Measurements from ENCODE around the gene COL9A3. TPM values are rescaled to one million over a fixed set of nuclear protein-coding genes. Genes with fewer than 3 reads are reported as not detected.

Gene COL9A3
- polyA plus RNA-seq, 3 donors = 12.7 to 19.5 (median 14.1) TPM

DNA sequence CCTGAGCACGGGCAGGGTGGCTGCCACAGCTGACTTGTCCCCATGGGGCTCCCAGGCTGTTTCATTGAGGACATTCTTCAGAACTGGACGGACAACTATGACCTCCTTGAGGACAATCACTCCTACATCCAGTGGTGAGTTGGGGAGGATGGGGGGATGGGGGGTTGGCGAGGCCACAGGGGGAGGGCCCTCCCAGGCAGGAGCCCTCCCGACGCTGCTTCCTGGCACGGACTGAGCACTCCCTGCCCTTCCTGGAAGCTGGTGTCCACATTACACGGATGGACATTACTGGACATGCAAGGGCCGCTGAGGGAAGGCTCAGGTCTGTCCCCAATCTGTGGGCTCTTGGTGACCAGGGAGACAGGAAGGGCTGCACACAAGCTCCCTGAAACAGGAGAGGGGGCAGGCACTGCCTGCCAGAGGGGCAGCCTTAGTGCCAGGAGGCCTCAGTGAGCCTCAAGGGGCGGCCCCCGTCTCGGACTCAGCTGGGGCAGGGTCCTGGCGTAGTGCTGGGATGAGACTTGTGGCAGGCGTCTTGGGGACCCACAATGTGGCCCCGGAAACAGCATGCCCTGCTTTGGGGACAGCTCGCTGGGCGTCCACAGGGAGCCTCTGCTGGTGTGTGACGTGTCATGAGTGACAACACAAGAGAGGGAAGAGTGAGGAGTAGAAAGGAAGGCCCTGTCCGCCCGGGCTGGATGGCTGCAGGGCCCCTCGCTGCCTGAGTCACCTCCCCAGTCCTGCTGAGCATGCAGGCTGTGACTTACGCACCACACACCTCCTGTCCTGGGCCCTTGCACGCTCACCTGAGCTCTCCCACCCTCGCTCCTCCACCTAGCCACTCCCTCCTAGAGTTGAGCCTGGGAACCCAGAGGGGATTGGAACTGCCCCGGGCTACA lies 7.1 kb upstream of the COL9A3 start:
- DNase-seq (ENCODE audit: low read depth in 3 of 3, low spot score in 2 of 3) = no peak

DNA sequence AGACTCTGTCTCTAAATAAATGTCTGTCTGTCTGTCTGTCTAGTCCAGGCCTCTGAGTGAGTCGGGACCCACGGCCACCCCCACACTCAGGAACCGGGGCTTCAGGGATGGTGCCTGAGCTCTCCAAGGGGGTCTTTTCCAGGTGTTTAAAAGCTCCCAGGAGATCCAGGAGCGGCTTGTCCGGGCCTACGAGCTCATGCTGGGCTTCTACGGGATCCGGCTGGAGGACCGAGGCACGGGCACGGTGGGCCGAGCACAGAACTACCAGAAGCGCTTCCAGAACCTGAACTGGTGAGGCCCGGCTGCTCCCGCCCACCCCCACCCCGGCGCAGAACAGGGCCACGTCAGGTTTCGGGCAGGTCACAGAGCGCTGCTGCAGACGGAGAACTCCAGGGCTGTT lies 5.5 kb upstream of the COL9A3 start:
- DNase-seq (ENCODE audit: low read depth in 3 of 3, low spot score in 2 of 3) = no peak

DNA sequence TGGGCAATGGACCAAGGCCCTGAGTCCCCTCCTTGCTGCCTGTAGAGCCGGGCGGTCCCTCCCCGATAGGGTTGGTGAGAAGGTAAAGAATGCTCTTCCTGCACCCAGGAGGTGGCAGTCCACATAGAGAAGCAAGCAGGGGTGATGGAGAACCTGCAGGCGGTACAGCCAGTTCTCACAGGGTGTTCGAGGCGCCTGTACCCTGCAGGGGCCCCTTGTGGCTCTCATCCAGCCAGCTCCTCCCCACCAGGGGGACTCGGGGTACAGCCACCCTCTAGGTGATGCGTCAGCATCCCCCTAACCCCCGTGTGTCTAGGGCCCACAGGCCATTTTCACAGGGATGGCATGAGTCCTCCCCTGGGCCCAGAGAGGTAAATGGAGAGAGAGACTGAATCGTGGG lies 5.1 kb upstream of the COL9A3 start:
- no peak for DNase-seq (ENCODE audit: low read depth in 3 of 3, low spot score in 2 of 3)

GRCh38 chr20:62812181-62812906 lies 4.5 kb upstream of the COL9A3 start:
- DNase-seq (ENCODE audit: low read depth in 3 of 3, low spot score in 2 of 3) = no peak

DNA sequence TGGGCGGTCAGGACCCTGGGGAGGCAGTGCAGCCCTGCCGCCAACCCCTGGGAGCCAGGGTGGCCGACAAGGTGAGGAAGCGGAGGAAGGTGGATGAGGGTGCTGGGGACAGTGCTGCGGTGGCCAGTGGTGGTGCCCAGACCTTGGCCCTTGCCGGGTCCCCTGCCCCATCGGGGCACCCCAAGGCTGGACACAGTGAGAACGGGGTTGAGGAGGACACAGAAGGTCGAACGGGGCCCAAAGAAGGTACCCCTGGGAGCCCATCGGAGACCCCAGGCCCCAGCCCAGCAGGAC lies 4.0 kb upstream of the COL9A3 start:
- DNase-seq (ENCODE audit: low read depth in 3 of 3, low spot score in 2 of 3) = no peak

DNA sequence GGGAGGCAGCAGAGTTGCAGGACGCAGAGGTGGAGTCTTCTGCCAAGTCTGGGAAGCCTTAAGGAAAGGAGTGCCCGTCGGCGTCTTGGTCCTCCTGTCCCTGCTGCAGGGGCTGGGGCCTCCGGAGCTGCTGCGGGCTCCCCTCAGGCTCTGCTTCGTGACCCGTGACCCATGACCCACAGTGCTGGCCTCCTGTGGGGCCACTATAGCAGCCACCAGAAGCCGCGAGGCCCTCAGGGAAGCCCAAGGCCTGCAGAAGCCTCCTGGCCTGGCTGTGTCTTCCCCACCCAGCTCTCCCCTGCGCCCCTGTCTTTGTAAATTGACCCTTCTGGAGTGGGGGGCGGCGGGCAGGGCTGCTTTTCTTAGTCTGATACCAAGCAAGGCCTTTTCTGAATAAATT lies 3.3 kb upstream of the COL9A3 start:
- no peak for DNase-seq (ENCODE audit: low read depth in 3 of 3, low spot score in 2 of 3)

GRCh38 chr20:62814060-62814708 lies 2.7 kb upstream of the COL9A3 start:
- DNase-seq (ENCODE audit: low read depth in 3 of 3, low spot score in 2 of 3) = no peak

- DNase-seq (ENCODE audit: low read depth in 3 of 3, low spot score in 2 of 3) = no peak
Measured at GRCh38 chr20:62814709-62815065, 2.2 kb upstream of the COL9A3 start.

GRCh38 chr20:62815066-62815991 lies 1.5 kb upstream of the COL9A3 start:
- no peak for DNase-seq (ENCODE audit: low read depth in 3 of 3, low spot score in 2 of 3)

- DNase-seq (ENCODE audit: low read depth in 3 of 3, low spot score in 2 of 3) = no peak
Measured at GRCh38 chr20:62816031-62816883, 593 bp upstream of the COL9A3 start.

DNA sequence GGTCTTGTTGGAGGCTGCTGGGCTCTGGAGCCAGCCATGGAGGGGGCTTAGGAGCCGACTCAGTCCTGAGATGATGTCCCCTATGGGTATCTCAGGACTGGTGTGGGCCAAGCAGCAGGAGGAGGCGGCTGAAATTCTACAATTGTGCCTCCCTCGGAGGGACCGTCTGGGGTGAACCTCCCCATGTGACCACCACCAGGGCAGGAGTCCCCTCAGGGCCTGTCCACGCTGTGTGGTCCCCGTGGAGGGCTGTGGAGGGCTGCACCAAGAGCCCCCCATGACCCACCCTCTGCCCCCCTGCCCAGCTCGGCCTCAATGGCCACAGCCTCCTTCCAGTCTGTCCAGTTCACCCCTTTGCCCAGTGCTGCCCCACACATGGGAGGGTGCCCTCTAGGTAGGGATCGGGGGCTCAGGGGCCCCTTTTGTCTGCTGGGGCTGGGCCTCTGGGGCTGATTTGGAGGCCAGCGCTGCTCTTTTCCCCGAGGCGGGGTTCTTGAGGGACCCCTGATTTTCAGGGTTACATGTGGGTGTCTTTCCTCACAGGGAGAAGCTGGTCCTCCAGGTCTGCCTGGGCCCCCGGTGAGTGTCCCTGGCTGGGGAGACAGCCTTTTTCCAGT lies 1.2 kb downstream of the COL9A3 start:
- DNase-seq (ENCODE audit: low read depth in 3 of 3, low spot score in 2 of 3) = no peak

DNA sequence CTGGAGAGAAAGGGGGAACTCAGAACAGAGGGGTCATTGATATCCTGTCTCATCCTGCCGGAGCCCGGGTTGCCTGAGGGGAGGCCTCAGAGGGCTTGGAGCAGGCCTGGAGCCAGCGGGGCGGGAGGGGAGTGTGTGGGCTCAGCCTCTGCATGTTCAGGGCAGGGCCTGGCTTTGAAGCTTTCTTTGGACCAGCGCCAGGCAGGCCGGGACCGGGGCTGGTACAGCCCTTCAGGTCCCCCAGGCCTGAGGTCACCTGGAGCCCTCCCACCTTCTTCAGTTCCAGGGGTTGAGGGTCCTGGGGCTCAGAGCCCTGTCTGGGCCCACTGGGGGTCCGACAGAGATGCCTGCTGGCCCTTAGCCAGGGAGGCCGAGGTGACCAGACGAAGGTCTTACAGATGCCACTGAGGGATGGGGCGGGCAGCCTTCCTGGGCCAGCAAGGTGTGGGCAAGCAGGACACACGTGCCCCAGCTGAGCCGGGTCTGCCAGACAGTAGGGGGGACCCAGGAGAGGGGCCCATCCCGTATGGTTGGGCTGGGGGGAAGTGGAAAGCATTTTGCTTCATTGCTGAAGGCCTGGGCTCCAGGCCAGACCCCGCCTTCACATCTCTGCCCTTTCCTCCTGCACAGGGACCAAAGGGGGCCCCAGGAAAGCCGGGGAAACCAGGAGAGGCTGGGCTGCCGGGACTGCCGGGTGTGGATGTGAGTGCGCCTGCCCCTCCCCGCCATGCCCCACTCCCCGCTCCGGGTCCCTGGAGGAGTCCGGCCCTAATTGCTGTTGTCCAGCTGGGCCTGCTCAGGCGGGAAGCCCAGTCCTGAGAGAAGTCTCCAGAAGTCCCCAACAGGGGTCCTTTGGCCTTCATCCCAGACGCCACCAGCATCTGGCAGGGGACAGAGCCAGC lies 2.0 kb downstream of the COL9A3 start:
- DNase-seq (ENCODE audit: low read depth in 3 of 3, low spot score in 2 of 3) = no peak

GRCh38 chr20:62819494-62820174 lies 2.8 kb downstream of the COL9A3 start:
- DNase-seq (ENCODE audit: low read depth in 3 of 3, low spot score in 2 of 3) = no peak

- no peak for DNase-seq (ENCODE audit: low read depth in 3 of 3, low spot score in 2 of 3)
Measured at GRCh38 chr20:62820208-62820961, 3.5 kb downstream of the COL9A3 start.

DNA sequence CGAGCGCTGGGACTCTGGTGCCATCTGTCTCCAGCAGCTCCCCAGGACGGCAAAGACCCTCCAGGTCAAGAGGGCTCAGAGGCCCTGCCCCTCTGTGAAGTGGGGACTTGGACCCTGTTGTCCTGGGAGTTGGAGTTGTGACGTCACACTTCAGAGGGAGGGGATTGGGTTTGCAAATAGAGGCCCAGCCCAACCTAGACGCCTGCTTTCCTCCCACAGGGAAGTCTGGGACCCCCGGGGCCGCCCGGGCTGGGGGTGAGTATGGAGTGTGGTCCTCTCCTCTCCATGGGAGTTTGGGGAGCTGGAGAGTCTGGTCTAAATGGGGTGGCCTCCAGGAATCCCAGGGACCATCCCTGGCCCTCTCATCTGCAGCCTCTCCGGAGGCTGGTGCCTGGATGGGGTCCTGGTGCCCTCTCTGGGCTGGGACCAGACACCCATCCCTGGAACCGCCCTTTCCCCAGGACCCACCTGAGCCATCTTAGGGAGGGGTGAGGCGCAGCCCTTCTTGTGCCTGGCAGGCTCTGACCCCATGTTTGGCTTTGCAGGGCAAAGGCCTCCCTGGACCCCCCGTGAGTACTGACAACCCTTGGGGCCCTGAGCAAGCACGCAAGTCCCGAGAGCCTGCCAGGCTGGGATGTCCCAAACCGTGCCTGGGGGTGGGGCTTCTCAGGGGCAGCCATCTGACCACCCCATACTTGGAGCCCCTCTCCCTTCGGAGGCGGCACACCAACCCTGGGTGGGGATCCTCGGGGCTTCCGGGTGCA lies 4.3 kb downstream of the COL9A3 start:
- DNase-seq (ENCODE audit: low read depth in 3 of 3, low spot score in 2 of 3) = no peak

- DNase-seq (ENCODE audit: low read depth in 3 of 3, low spot score in 2 of 3) = no peak
Measured at GRCh38 chr20:62821726-62822210, 4.9 kb downstream of the COL9A3 start.
